Measurements from ENCODE around the gene NPHP4.
"Not testable (repeated sequence)": the region's sequence is repeated elsewhere in the genome, so short reads cannot be mapped to it uniquely, and the experiment has no call there.

Gene NPHP4

GRCh38 chr1:6022193-6022592 is 30.0 kb upstream of the NPHP4 start:
- DNase-seq = no peak

GRCh38 chr1:6019166-6019845 is 27.1 kb upstream of the NPHP4 start:
- no peak for DNase-seq

GRCh38 chr1:6017654-6018053 is 25.4 kb upstream of the NPHP4 start:
- not testable (repeated sequence) for DNase-seq

GRCh38 chr1:6016191-6016865 is 24.1 kb upstream of the NPHP4 start:
- no peak for DNase-seq

GRCh38 chr1:6014130-6014999 is 22.1 kb upstream of the NPHP4 start:
- no peak for DNase-seq

GRCh38 chr1:6013491-6013890 is 21.3 kb upstream of the NPHP4 start:
- no peak for DNase-seq

- no peak for DNase-seq
These were observed 20.5 kb upstream of the NPHP4 start for GRCh38 chr1:6012529-6013318.

- no peak for DNase-seq
These were observed 19.7 kb upstream of the NPHP4 start for GRCh38 chr1:6011946-6012258.

- no peak for DNase-seq
These were observed 19.1 kb upstream of the NPHP4 start for GRCh38 chr1:6011161-6011945.

GRCh38 chr1:6010554-6010953 is 18.3 kb upstream of the NPHP4 start:
- DNase-seq = no peak

- no peak for DNase-seq
These were observed 17.2 kb upstream of the NPHP4 start for GRCh38 chr1:6009120-6010040.

GRCh38 chr1:6008696-6009095 is 16.5 kb upstream of the NPHP4 start:
- no peak for DNase-seq

- DNase-seq = no peak
These were observed 15.8 kb upstream of the NPHP4 start for GRCh38 chr1:6008084-6008415.

GRCh38 chr1:6007318-6008083 is 15.3 kb upstream of the NPHP4 start:
- no peak for DNase-seq

GRCh38 chr1:6006882-6007281 is 14.7 kb upstream of the NPHP4 start:
- no peak for DNase-seq

GRCh38 chr1:6005276-6005917 is 13.2 kb upstream of the NPHP4 start:
- DNase-seq = no peak

- no peak for DNase-seq
These were observed 12.3 kb upstream of the NPHP4 start for GRCh38 chr1:6004412-6005123.

- no peak for DNase-seq
These were observed 11.6 kb upstream of the NPHP4 start for GRCh38 chr1:6003568-6004411.

All from SW 1271 (cell line).